ENCODE data around the gene MYL10. TPM values are rescaled to one million over a fixed set of nuclear protein-coding genes. Genes with fewer than 3 reads are reported as not detected.

MYL10 gene
- total RNA-seq, 1 donor from 2014 or later = not detected

DNA sequence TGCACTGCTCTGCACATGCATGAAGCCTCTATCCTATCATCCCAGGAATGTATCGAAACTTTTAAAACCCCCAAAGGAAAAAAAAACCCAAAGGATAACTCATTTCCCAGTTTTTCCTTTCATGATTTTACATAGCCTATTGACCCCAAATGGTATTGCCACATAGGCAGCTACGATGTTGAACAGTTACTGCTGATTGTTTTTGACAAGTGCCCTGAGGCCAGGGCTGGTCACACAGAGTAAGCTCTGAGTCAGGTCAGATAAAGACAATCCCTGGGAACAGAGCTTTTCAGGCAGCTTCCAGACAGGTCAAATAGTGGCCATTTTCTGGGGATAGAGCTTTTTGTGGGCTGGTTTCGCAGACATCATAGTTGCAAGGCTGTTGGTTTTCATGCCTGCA is 52.1 kb downstream of the MYL10 start:
- Mint-ChIP-seq H3K36me3 (ENCODE audit: low read depth) (peaks cover 4% of the 10 kb centered on the region), H3K27me3 (ENCODE audit: low read depth) (peaks cover 11% of the 10 kb centered on the region), H3K27ac (ENCODE audit: unreplicated experiment) (no peak overlapping the region), H3K9me3 (peaks cover 8% of the 10 kb centered on the region), H3K4me1 (no peaks in the 10 kb centered on the region), H3K4me3 (no peak overlapping the region)
- DNase-seq (ENCODE audit: low read depth, low spot score) = no peak
- TF ChIP-seq CTCF (conservative IDR thresholded peaks at IDR 0.05) = no peak

DNA sequence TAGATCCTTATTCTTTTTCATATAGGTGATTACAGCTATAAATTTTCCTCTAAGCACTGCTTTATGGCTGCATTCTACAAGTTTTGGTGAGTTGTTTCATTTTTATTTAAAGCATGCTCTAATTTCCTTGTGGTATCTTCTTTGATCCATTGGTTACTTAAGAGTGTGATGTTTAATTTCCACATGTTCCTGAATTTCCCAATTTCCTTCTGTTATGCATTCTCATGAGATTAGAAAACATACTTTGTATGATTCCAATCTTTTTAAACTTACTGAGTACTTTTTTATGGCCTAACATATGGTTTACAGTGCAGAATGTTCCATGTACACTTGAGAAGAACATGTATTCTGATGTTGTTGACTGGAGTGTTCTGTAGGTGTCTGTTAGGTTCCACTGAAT is 53.4 kb downstream of the MYL10 start:
- no peak for DNase-seq (ENCODE audit: low read depth, low spot score)
- Mint-ChIP-seq H3K36me3 (ENCODE audit: low read depth) (peaks cover 4% of the 10 kb centered on the region), H3K27me3 (ENCODE audit: low read depth) (peaks cover 12% of the 10 kb centered on the region), H3K4me1 (no peaks in the 10 kb centered on the region), H3K9me3 (peaks cover 8% of the 10 kb centered on the region), H3K27ac (ENCODE audit: unreplicated experiment) (no peak overlapping the region), H3K4me3 (no peak overlapping the region)
- TF ChIP-seq CTCF (conservative IDR thresholded peaks at IDR 0.05) = no peak

DNA sequence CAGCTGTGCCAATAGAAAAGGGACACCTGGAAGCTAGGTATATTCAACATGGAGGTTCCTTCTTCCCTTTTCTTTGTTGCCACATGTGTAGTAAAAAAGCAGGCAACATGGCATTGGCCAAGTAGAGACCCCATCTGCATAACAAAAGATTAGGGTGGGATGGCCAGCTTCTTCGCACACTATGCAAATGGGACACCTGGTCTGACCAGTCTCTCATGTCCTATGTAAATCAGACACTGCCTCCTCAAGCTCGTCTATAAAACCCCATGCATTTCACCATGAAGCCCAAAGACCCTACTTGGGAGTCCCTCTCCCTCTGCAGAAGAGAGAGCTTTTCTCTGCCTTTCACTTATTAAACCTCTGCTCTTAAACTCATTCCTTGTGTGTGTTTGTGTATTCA is 53.9 kb downstream of the MYL10 start:
- Mint-ChIP-seq H3K36me3 (ENCODE audit: low read depth) (peaks cover 4% of the 10 kb centered on the region), H3K4me1 (no peaks in the 10 kb centered on the region), H3K9me3 (peaks cover 10% of the 10 kb centered on the region), H3K4me3 (no peak overlapping the region), H3K27me3 (ENCODE audit: low read depth) (peaks cover 13% of the 10 kb centered on the region), H3K27ac (ENCODE audit: unreplicated experiment) (no peak overlapping the region)
- no peak for DNase-seq (ENCODE audit: low read depth, low spot score)
- no peak for TF ChIP-seq CTCF (conservative IDR thresholded peaks at IDR 0.05)

GRCh38 chr7:101572156-101572555 is 56.9 kb downstream of the MYL10 start:
- Mint-ChIP-seq H3K4me3 (no peak overlapping the region), H3K4me1 (peaks cover 2% of the 10 kb centered on the region)

DNA sequence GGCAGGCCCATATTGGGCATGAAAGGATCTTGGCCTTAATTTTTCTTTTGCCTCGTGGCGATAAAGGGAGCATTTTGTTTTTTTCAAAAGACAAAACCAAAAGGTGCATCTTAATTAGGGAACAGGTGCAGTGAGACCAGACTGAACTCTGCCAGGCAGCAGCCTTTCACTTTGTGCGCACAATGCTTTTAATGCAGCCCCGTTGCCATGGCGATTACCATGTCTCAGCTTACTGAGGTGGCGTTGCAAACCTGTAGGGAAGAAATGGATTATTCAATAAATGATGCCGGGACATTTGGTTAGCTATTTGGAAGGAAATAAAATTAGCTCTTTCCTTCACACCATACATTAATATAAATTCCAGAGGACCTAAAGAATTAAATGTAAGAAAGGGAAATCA is 61.9 kb downstream of the MYL10 start:
- TF ChIP-seq CTCF (conservative IDR thresholded peaks at IDR 0.05) = no peak
- H3K27me3 Mint-ChIP-seq (ENCODE audit: low read depth) = peaks cover 41% of the 10 kb centered on the region
- no peak overlapping the region for H3K4me3 Mint-ChIP-seq

More at GRCh38 chr7:101572156-101572555, 56.9 kb downstream of the MYL10 start:
- Mint-ChIP-seq H3K27ac (ENCODE audit: unreplicated experiment) (no peak overlapping the region), H3K36me3 (ENCODE audit: low read depth) (peaks cover 4% of the 10 kb centered on the region), H3K27me3 (ENCODE audit: low read depth) (peaks cover 21% of the 10 kb centered on the region), H3K9me3 (peaks cover 12% of the 10 kb centered on the region)
- no peak for TF ChIP-seq CTCF (conservative IDR thresholded peaks at IDR 0.05)
- no peak for DNase-seq (ENCODE audit: low read depth, low spot score)

More for the DNA sequence above, 61.9 kb downstream of the MYL10 start:
- peaks cover 4% of the 10 kb centered on the region for H3K9me3 Mint-ChIP-seq
- H3K36me3 Mint-ChIP-seq (ENCODE audit: low read depth) = no peaks in the 10 kb centered on the region
- no peak overlapping the region for H3K27ac Mint-ChIP-seq (ENCODE audit: unreplicated experiment)
- peaks cover 14% of the 10 kb centered on the region for H3K4me1 Mint-ChIP-seq
- no peak for DNase-seq (ENCODE audit: low read depth, low spot score)

Measured in neural crest cell (in vitro differentiated cells).